ENCODE measurements around the gene CYP4F3. TPM values are rescaled to one million over a fixed set of nuclear protein-coding genes. Genes with fewer than 3 reads are reported as not detected.

Gene CYP4F3
- total RNA-seq, 4 donors from 2014 or later, result 0.08 to 5.3 (median 0.81) TPM; not detected in 1

DNA sequence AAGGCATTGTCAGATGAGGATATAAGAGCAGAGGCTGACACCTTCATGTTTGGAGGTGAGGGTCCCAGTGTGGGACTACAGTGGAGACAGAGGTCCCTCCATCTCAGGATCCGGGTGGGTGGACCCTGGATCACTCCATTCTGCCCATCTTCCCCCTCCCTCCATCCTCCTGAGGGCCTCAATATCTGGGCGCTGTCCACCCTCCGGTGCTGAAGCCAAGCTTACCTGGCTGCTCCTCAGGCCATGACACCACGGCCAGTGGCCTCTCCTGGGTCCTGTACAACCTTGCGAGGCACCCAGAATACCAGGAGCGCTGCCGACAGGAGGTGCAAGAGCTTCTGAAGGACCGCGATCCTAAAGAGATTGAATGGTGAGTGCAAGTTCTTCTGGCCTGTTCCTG is 44.1 kb downstream of the CYP4F3 start:
- TF ChIP-seq, protein P1, sequence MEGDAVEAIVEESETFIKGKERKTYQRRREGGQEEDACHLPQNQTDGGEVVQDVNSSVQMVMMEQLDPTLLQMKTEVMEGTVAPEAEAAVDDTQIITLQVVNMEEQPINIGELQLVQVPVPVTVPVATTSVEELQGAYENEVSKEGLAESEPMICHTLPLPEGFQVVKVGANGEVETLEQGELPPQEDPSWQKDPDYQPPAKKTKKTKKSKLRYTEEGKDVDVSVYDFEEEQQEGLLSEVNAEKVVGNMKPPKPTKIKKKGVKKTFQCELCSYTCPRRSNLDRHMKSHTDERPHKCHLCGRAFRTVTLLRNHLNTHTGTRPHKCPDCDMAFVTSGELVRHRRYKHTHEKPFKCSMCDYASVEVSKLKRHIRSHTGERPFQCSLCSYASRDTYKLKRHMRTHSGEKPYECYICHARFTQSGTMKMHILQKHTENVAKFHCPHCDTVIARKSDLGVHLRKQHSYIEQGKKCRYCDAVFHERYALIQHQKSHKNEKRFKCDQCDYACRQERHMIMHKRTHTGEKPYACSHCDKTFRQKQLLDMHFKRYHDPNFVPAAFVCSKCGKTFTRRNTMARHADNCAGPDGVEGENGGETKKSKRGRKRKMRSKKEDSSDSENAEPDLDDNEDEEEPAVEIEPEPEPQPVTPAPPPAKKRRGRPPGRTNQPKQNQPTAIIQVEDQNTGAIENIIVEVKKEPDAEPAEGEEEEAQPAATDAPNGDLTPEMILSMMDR (IDR thresholded peaks at IDR 0.05), result no peak
- TF ChIP-seq POLR2AphosphoS5 (IDR thresholded peaks at IDR 0.05), result no peak
- TF ChIP-seq POLR2A (IDR thresholded peaks at IDR 0.05), result no peak
- TF ChIP-seq EP300 (IDR thresholded peaks at IDR 0.05), result no peak
- Histone ChIP-seq H3K4me1 (no peaks in the 10 kb centered on the region), H3K9me3 (peaks cover 0 to 23% (median 0%) of the 10 kb centered on the region in 3 donors), H3K27me3 (peaks cover 6% of the 10 kb centered on the region), H3K4me3 (no peak overlapping the region), H3K36me3 (peaks cover 0 to 63% of the 10 kb centered on the region in 2 donors), H3K27ac (no peak overlapping the region)
- 35 to 42% methylated on average over 4 to 6 of the region's 9 CpGs for WGBS, 2 donors (ENCODE audit: low coverage in 1 of 2)
- no peak for ATAC-seq

- H3K9me3 ChIP-seq, result no peaks in the 10 kb centered on the region
- no peak for ATAC-seq
- TF ChIP-seq POLR2AphosphoS5 (IDR thresholded peaks at IDR 0.05), result no peak
- TF ChIP-seq, protein P1 (IDR thresholded peaks at IDR 0.05), result no peak
- no peak for TF ChIP-seq EP300 (IDR thresholded peaks at IDR 0.05)
- TF ChIP-seq POLR2A (IDR thresholded peaks at IDR 0.05), result no peak
- H3K27ac ChIP-seq, result no peak overlapping the region
- peaks cover 0 to 19% of the 10 kb centered on the region in 2 donors for H3K36me3 ChIP-seq
- H3K4me1 ChIP-seq, result peaks cover 0 to under 1% (median 0%) of the 10 kb centered on the region in 3 donors
- no peak overlapping the region for H3K4me3 ChIP-seq
- 71 to 92% methylated on average over 2 to 3 of the region's 19 CpGs for WGBS, 2 donors (ENCODE audit: low coverage in 1 of 2)
- peaks cover 6% of the 10 kb centered on the region for H3K27me3 ChIP-seq
These were observed 56.0 kb downstream of the CYP4F3 start for GRCh38 chr19:15696654-15697194.

- no peak overlapping the region for H3K4me3 ChIP-seq
- no peak for ATAC-seq
- H3K4me1 ChIP-seq, result peaks cover 0 to 18% (median 0%) of the 10 kb centered on the region in 3 donors
- peaks cover 0 to 2% (median 0%) of the 10 kb centered on the region in 3 donors for H3K9me3 ChIP-seq
- H3K27me3 ChIP-seq, result peaks cover 23% of the 10 kb centered on the region
- H3K27ac ChIP-seq, result no peak overlapping the region
- TF ChIP-seq EP300 (IDR thresholded peaks at IDR 0.05) (no peak), POLR2AphosphoS5 (IDR thresholded peaks at IDR 0.05) (no peak), POLR2A (IDR thresholded peaks at IDR 0.05) (no peak)
- TF ChIP-seq, protein P1 (IDR thresholded peaks at IDR 0.05), result no peak
- H3K36me3 ChIP-seq, result peaks cover 0 to 8% of the 10 kb centered on the region in 2 donors
- 42 to 100% methylated on average over 1 to 2 of the region's 4 CpGs for WGBS, 2 donors (ENCODE audit: low coverage in 1 of 2)
These were observed 61.2 kb downstream of the CYP4F3 start for GRCh38 chr19:15701757-15702533.

DNA sequence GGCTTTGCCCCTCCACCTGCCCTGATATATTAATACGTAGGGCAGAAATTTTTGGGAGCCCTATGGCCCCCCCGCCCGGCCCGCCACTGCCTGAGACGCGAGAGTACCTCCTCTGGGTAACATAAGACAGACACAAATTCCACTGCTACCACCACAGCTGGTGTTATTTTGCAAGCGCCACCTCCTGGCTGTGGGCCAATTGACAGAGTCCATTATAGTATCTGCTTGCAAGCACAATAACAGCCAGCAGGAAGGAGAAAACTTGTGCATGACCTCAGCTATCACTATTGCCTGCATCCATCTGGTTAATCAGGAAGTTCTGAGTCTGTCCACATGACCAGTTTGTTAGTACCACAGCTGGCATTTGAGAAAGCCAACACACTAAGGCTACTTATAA is 61.8 kb downstream of the CYP4F3 start:
- Histone ChIP-seq H3K27me3 (peaks cover 23% of the 10 kb centered on the region), H3K9me3 (peaks cover 0 to 4% (median 0%) of the 10 kb centered on the region in 3 donors), H3K4me1 (peaks cover 0 to 18% (median 0%) of the 10 kb centered on the region in 3 donors), H3K27ac (no peak overlapping the region), H3K36me3 (peaks cover 0 to 2% of the 10 kb centered on the region in 2 donors), H3K4me3 (no peak overlapping the region)
- peak; percentile 77 for ATAC-seq
- TF ChIP-seq POLR2AphosphoS5 (IDR thresholded peaks at IDR 0.05) (peak; percentile 53), EP300 (IDR thresholded peaks at IDR 0.05) (no peak)
- WGBS, 2 donors (ENCODE audit: low coverage in 1 of 2), result 0 to 5% methylated on average over 1 to 4 of the region's 7 CpGs

Small RNA genes lying within 50 kb of the gene (small RNA-seq; reads per million reads assigned to genes)
- 0 reads per million in 4 donors for gene AD000091.1

Other genes with a start within 250 kb of the CYP4F3 start
- gene AKAP8L, start 221.9 kb upstream of the CYP4F3 start, total RNA-seq, result 100 to 1,000 TPM in 1 of 4 donors, 10 to 100 TPM in 3; 61.3 to 102 (median 70.1) TPM
- gene WIZ, start 190.9 kb upstream of the CYP4F3 start, total RNA-seq, result 10 to 100 TPM; 24.4 to 94.6 (median 49.9) TPM
- gene RASAL3, start 176.4 kb upstream of the CYP4F3 start, total RNA-seq, result 1 to 10 TPM; 1.3 to 3.1 (median 2.1) TPM
- gene PGLYRP2, start 161.4 kb upstream of the CYP4F3 start, total RNA-seq, result not detected
- gene CYP4F22, start 132.4 kb upstream of the CYP4F3 start, total RNA-seq, result under 1 TPM in 3 of 4 donors, not detected in 1; 0.19 to 0.47 (median 0.47) TPM
- gene CYP4F8, start 25.7 kb upstream of the CYP4F3 start, total RNA-seq, result not detected
- gene CYP4F12, start 32.2 kb downstream of the CYP4F3 start, total RNA-seq, result 10 to 100 TPM in 1 of 4 donors, 1 to 10 TPM in 3; 5.1 to 14.1 (median 6.8) TPM
- not detected for gene OR10H2, start 87.1 kb downstream of the CYP4F3 start, total RNA-seq
- gene OR10H3, start 97.1 kb downstream of the CYP4F3 start, total RNA-seq, result not detected
- gene OR10H5, start 146.8 kb downstream of the CYP4F3 start, total RNA-seq, result not detected
- gene OR10H1, start 174.8 kb downstream of the CYP4F3 start, total RNA-seq, result not detected

Data from gastroesophageal sphincter (tissue), 4 donors.